HEK293 (cell line): ENCODE measurements around the gene C7orf57.
"Not testable (repeated sequence)": the region's sequence is repeated elsewhere in the genome, so short reads cannot be mapped to it uniquely, and the experiment has no call there.

ENCODE experiments used
- CTCF ChIA-PET: fragments of 350-600 bp; formaldehyde crosslinking; extraction: SDS; loops from one replicate; lab custom pipeline; 2021; ENCODE audit warnings: antibody characterized with exemption; lab: Yijun Ruan, JAX
- POLR2A ChIA-PET: fragments of 300-600 bp; formaldehyde crosslinking; extraction: SDS; loops from one replicate; lab custom pipeline; 2020; ENCODE audit warnings: antibody characterized with exemption, inconsistent platforms; lab: Yijun Ruan, JAX
- H3K27ac ChIP-seq: fragments of 200-500 bp; sonication (Bioruptor generic); 2 replicates; pipeline ENCODE4 v1.5.1; 2014; ENCODE audit warnings: low read depth, low read length, control low read depth, inconsistent platforms; ENCODE audit errors: extremely low read depth
- H3K36me3 ChIP-seq, 2 experiments: fragments of 200-500 bp in 1 of 2; sonication (Bioruptor generic) in 1 of 2; 1 replicate in 1 of 2; 2 replicates in 1 of 2; pipeline ENCODE4 v1.5.1; 2014 to 2017; ENCODE audit warnings: inconsistent platforms in 2 of 2, low read length in 2 of 2; ENCODE audit not compliant: control insufficient read depth in 2 of 2, insufficient read depth in 1 of 2
- H3K4me1 ChIP-seq: fragments of 200-500 bp; sonication (Bioruptor generic); 2 replicates; pipeline ENCODE4 v1.5.1; 2014; ENCODE audit warnings: mild to moderate bottlenecking, low read length, inconsistent platforms; ENCODE audit not compliant: control insufficient read depth, insufficient read depth
- H3K4me3 ChIP-seq: 2 replicates; pipeline ENCODE4 v1.5.1; 2011; ENCODE audit warnings: low read depth, mild to moderate bottlenecking, control low read depth, low read length, moderate library complexity
- H3K9me3 ChIP-seq: fragments of 200-500 bp; sonication (Bioruptor generic); 2 replicates; pipeline ENCODE4 v1.5.1; 2014; ENCODE audit warnings: low read depth, low read length, inconsistent platforms; ENCODE audit not compliant: control insufficient read depth, insufficient read depth
- KLF10 ChIP-seq: fragments of 450-650 bp; IDR thresholded peaks from 2 replicates; pipeline ENCODE4 v1.5.1; 2018; ENCODE audit warnings: missing biosample characterization, mild to moderate bottlenecking, missing genetic modification characterization
- SCRT2 ChIP-seq: fragments of 450-650 bp; formaldehyde crosslinking; IDR thresholded peaks from 2 replicates; pipeline ENCODE4 v1.5.1; 2016; ENCODE audit warnings: missing biosample characterization, missing genetic modification characterization
- SP7 ChIP-seq: fragments of 450-650 bp; formaldehyde crosslinking; IDR thresholded peaks from 2 replicates; pipeline ENCODE4 v1.5.1; 2016; ENCODE audit warnings: missing biosample characterization, missing genetic modification characterization
- ZEB2 ChIP-seq: fragments of 450-650 bp; formaldehyde crosslinking; IDR thresholded peaks from 2 replicates; pipeline ENCODE4 v1.5.1; 2016; ENCODE audit warnings: missing biosample characterization, missing genetic modification characterization
- ZFP37 ChIP-seq: fragments of 450-650 bp; formaldehyde crosslinking; IDR thresholded peaks from 2 replicates; pipeline ENCODE4 v1.5.1; 2016; ENCODE audit warnings: missing biosample characterization, missing genetic modification characterization
- ZFP41 ChIP-seq: fragments of 450-650 bp; formaldehyde crosslinking; IDR thresholded peaks from 2 replicates; pipeline ENCODE4 v1.5.1; 2016; ENCODE audit warnings: missing biosample characterization, missing genetic modification characterization, borderline replicate concordance
- ZNF112 ChIP-seq: fragments of 450-650 bp; formaldehyde crosslinking; IDR thresholded peaks from 2 replicates; pipeline ENCODE4 v1.5.0; 2017; ENCODE audit warnings: missing biosample characterization, missing genetic modification characterization
- ZNF223 ChIP-seq: fragments of 450-650 bp; formaldehyde crosslinking; IDR thresholded peaks from 2 replicates; pipeline ENCODE4 v1.5.1; 2016; ENCODE audit warnings: missing biosample characterization, missing genetic modification characterization
- ZNF530 ChIP-seq: fragments of 450-650 bp; formaldehyde crosslinking; IDR thresholded peaks from 2 replicates; pipeline ENCODE4 v1.5.1; 2016; ENCODE audit warnings: low read depth, missing biosample characterization, missing genetic modification characterization
- ZNF610 ChIP-seq: fragments of 450-650 bp; formaldehyde crosslinking; IDR thresholded peaks from 2 replicates; pipeline ENCODE4 v1.5.1; 2016; ENCODE audit warnings: missing biosample characterization, missing genetic modification characterization, borderline replicate concordance
- ZNF777 ChIP-seq: fragments of 450-650 bp; formaldehyde crosslinking; IDR thresholded peaks from 2 replicates; pipeline ENCODE4 v1.5.1; 2017; ENCODE audit warnings: missing biosample characterization, missing genetic modification characterization, borderline replicate concordance
- TF ChIP-seq, protein P1 (sequence below): fragments of 450-650 bp; formaldehyde crosslinking; IDR thresholded peaks from 2 replicates; pipeline ENCODE4 v1.5.1; 2016; ENCODE audit warnings: missing biosample characterization, missing genetic modification characterization
- TF ChIP-seq, protein P2 (sequence below): fragments of 450-650 bp; formaldehyde crosslinking; IDR thresholded peaks from 2 replicates; pipeline ENCODE4 v1.5.1; 2016; ENCODE audit warnings: missing biosample characterization, missing genetic modification characterization, borderline replicate concordance
- TF ChIP-seq, protein P3 (sequence below): fragments of 450-650 bp; formaldehyde crosslinking; optimal IDR thresholded peaks from 2 replicates; pipeline ENCODE3; 2016; ENCODE audit warnings: missing biosample characterization, mild to moderate bottlenecking, missing genetic modification characterization
- TF ChIP-seq, protein P4 (sequence below): fragments of 450-650 bp; formaldehyde crosslinking; conservative IDR thresholded peaks from 2 replicates; pipeline ENCODE4 v1.5.1; 2016; ENCODE audit warnings: low read depth, missing biosample characterization, missing genetic modification characterization
- TF ChIP-seq, protein P5 (sequence below): fragments of 450-650 bp; formaldehyde crosslinking; IDR thresholded peaks from 2 replicates; pipeline ENCODE4 v1.5.1; 2017; ENCODE audit warnings: missing biosample characterization, missing genetic modification characterization

Gene C7orf57

DNA sequence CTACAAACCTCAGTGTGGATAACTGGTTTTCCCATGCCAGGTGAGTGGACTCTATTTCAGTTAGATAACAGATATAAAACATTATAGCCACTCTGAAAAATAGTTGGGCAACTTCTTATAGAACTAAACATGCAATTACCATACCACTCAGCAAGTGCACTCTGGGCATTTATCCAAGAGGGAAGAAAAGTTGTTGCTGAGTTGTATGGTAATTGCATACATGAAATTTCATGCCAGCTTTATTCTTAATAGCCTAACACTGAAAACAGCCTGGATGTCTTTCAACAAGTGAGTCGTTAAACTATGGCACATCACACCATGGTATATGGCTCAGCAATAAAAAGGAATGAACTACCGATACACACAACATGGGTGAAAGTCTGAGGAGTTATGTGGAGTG, 43.1 kb downstream of the C7orf57 start (continued):
- TF ChIP-seq ZNF610 (tag by site-specific recombination) (no peak), ZFP37 (tag by site-specific recombination) (no peak), ZNF223 (tag by site-specific recombination) (no peak), ZFP41 (tag by site-specific recombination) (no peak), ZNF530 (tag by site-specific recombination) (no peak), ZNF112 (no peak), SCRT2 (tag by site-specific recombination) (peak; percentile 83), SP7 (tag by site-specific recombination) (peak; percentile 91), ZEB2 (peak; percentile 28; the same call in 1 of the 2 replicates), ZNF777 (tag by site-specific recombination) (no peak), KLF10 (tag by site-specific recombination) (no peak)
- TF ChIP-seq, protein P1, sequence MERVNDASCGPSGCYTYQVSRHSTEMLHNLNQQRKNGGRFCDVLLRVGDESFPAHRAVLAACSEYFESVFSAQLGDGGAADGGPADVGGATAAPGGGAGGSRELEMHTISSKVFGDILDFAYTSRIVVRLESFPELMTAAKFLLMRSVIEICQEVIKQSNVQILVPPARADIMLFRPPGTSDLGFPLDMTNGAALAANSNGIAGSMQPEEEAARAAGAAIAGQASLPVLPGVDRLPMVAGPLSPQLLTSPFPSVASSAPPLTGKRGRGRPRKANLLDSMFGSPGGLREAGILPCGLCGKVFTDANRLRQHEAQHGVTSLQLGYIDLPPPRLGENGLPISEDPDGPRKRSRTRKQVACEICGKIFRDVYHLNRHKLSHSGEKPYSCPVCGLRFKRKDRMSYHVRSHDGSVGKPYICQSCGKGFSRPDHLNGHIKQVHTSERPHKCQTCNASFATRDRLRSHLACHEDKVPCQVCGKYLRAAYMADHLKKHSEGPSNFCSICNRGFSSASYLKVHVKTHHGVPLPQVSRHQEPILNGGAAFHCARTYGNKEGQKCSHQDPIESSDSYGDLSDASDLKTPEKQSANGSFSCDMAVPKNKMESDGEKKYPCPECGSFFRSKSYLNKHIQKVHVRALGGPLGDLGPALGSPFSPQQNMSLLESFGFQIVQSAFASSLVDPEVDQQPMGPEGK (tag by site-specific recombination): no peak
- TF ChIP-seq, protein P2, sequence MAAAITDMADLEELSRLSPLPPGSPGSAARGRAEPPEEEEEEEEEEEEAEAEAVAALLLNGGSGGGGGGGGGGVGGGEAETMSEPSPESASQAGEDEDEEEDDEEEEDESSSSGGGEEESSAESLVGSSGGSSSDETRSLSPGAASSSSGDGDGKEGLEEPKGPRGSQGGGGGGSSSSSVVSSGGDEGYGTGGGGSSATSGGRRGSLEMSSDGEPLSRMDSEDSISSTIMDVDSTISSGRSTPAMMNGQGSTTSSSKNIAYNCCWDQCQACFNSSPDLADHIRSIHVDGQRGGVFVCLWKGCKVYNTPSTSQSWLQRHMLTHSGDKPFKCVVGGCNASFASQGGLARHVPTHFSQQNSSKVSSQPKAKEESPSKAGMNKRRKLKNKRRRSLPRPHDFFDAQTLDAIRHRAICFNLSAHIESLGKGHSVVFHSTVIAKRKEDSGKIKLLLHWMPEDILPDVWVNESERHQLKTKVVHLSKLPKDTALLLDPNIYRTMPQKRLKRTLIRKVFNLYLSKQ (tag by site-specific recombination): no peak
- TF ChIP-seq, protein P3, sequence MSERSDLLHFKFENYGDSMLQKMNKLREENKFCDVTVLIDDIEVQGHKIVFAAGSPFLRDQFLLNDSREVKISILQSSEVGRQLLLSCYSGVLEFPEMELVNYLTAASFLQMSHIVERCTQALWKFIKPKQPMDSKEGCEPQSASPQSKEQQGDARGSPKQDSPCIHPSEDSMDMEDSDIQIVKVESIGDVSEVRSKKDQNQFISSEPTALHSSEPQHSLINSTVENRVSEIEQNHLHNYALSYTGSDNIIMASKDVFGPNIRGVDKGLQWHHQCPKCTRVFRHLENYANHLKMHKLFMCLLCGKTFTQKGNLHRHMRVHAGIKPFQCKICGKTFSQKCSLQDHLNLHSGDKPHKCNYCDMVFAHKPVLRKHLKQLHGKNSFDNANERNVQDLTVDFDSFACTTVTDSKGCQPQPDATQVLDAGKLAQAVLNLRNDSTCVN: no peak
- TF ChIP-seq, protein P4, sequence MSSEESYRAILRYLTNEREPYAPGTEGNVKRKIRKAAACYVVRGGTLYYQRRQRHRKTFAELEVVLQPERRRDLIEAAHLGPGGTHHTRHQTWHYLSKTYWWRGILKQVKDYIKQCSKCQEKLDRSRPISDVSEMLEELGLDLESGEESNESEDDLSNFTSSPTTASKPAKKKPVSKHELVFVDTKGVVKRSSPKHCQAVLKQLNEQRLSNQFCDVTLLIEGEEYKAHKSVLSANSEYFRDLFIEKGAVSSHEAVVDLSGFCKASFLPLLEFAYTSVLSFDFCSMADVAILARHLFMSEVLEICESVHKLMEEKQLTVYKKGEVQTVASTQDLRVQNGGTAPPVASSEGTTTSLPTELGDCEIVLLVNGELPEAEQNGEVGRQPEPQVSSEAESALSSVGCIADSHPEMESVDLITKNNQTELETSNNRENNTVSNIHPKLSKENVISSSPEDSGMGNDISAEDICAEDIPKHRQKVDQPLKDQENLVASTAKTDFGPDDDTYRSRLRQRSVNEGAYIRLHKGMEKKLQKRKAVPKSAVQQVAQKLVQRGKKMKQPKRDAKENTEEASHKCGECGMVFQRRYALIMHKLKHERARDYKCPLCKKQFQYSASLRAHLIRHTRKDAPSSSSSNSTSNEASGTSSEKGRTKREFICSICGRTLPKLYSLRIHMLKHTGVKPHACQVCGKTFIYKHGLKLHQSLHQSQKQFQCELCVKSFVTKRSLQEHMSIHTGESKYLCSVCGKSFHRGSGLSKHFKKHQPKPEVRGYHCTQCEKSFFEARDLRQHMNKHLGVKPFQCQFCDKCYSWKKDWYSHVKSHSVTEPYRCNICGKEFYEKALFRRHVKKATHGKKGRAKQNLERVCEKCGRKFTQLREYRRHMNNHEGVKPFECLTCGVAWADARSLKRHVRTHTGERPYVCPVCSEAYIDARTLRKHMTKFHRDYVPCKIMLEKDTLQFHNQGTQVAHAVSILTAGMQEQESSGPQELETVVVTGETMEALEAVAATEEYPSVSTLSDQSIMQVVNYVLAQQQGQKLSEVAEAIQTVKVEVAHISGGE (tag by site-specific recombination): no peak
- TF ChIP-seq, protein P5, sequence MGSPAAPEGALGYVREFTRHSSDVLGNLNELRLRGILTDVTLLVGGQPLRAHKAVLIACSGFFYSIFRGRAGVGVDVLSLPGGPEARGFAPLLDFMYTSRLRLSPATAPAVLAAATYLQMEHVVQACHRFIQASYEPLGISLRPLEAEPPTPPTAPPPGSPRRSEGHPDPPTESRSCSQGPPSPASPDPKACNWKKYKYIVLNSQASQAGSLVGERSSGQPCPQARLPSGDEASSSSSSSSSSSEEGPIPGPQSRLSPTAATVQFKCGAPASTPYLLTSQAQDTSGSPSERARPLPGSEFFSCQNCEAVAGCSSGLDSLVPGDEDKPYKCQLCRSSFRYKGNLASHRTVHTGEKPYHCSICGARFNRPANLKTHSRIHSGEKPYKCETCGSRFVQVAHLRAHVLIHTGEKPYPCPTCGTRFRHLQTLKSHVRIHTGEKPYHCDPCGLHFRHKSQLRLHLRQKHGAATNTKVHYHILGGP (tag by site-specific recombination): no peak

DNA sequence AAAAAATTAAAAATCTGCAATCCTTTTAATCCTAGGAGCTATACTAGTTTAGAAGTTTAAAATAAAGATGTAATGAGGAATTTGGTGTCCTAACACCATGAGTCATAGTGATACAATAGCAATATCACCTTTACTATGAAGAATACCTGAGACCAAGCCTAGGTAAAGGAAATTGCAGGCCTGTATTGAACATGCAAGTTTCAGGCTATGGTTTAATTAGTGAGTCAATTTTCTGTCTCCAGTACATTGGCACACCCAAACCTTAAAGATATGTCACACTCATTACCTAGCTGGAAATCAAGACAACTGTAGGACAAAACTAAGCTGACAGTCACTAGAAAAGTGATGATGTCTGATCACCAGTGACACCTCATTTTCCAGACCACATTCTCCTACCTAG, 47.0 kb downstream of the C7orf57 start:
- H3K27ac ChIP-seq, H3K4me1 ChIP-seq, H3K4me3 ChIP-seq, POLR2A ChIA-PET, H3K36me3 ChIP-seq, H3K9me3 ChIP-seq: not testable (repeated sequence)
- CTCF ChIA-PET: interaction anchor here (0.6 to 1.3 kb wide), 3 partner anchors 12 to 482 kb away, joined by 3 to 4 read pairs (median 4); no protein-coding TSS in a partner anchor
